Astrocyte (in vitro differentiated cells and primary cell): ENCODE results near the gene COL23A1.

Experiments
- CTCF ChIP-seq: IDR thresholded peaks from 2 replicates; pipeline ENCODE4 v1.5.1; 2011; ENCODE audit warnings: low read depth, mild to moderate bottlenecking, inconsistent platforms, low read length, moderate library complexity; ENCODE audit not compliant: insufficient read depth
- EZH2 ChIP-seq: IDR thresholded peaks from 2 replicates; pipeline ENCODE4 v1.6.1; 2012; ENCODE audit warnings: mild to moderate bottlenecking, low read length, inconsistent platforms; ENCODE audit not compliant: insufficient read depth

GRCh38 chr5:178454303-178454702, 135.9 kb downstream of the COL23A1 start:
- no peak for TF ChIP-seq CTCF
- TF ChIP-seq EZH2, result no peak
